ENCODE results near the gene JAM3.

Gene JAM3

DNA sequence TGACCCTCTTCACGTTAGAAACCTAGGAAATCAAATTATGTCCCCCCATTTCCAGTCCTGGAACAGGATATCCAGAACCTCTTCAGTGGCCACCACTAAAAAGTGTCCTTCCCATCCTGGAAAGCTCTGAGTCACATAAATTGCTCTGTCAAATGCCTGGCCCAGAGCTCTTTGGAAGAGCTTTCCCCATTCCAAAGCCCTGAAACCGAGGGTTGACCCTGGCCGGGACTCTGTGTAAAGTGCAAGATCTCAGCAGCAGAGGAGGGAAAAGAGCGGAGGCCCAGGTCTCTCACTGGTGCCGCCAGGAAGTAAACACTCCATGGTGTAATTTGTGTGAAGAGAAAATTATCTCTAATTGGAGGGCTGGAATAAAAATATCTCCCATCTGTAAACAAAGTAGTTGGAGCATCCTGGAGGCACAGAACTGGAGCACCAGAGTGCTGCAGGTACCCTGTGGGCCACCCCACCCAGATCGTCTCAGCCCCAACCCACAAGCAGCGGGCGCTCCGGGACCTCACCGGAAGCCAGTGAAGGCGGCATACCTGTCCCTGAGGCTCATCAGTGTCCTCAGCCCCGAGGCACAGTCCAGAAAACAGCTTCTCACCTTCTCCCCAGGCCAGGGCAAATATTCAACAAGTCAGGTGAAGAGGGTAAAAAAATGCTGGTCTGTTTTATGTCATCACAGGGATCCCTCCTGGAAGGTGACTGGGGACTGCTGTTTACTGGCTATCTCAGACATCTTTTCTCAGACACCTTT, 4.7 kb upstream of the JAM3 start:
- TF ChIP-seq, protein P1, sequence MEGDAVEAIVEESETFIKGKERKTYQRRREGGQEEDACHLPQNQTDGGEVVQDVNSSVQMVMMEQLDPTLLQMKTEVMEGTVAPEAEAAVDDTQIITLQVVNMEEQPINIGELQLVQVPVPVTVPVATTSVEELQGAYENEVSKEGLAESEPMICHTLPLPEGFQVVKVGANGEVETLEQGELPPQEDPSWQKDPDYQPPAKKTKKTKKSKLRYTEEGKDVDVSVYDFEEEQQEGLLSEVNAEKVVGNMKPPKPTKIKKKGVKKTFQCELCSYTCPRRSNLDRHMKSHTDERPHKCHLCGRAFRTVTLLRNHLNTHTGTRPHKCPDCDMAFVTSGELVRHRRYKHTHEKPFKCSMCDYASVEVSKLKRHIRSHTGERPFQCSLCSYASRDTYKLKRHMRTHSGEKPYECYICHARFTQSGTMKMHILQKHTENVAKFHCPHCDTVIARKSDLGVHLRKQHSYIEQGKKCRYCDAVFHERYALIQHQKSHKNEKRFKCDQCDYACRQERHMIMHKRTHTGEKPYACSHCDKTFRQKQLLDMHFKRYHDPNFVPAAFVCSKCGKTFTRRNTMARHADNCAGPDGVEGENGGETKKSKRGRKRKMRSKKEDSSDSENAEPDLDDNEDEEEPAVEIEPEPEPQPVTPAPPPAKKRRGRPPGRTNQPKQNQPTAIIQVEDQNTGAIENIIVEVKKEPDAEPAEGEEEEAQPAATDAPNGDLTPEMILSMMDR (IDR thresholded peaks at IDR 0.05; ENCODE audit: borderline replicate concordance, insufficient read depth, low read depth, low read length) = no peak

DNA sequence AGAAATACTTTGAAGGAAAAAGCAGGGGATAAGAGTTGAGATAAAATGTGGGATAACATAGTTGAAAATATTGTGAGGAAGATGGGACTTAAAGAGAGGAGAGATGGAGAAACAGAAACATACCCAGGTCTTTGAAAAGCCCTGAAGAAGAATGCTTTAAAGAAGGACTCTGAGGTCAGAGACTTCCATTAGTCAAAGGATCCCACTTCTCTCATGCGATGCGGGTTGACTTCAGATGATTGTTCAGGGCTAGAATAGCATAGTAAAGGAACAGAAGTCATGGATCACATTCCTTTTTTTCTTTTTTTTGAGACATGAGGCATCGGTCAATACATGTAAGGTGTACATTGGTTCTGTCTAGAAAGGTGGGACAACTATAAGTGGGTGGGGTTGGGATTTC, 3.5 kb upstream of the JAM3 start:
- TF ChIP-seq, protein P1 (IDR thresholded peaks at IDR 0.05; ENCODE audit: borderline replicate concordance, insufficient read depth, low read depth, low read length) = no peak
- no peak overlapping the region for H3K4me3 ChIP-seq (ENCODE audit: low read depth, low read length)

More for the DNA sequence above, 4.7 kb upstream of the JAM3 start:
- H3K4me3 ChIP-seq (ENCODE audit: low read depth, low read length) = no peak overlapping the region

DNA sequence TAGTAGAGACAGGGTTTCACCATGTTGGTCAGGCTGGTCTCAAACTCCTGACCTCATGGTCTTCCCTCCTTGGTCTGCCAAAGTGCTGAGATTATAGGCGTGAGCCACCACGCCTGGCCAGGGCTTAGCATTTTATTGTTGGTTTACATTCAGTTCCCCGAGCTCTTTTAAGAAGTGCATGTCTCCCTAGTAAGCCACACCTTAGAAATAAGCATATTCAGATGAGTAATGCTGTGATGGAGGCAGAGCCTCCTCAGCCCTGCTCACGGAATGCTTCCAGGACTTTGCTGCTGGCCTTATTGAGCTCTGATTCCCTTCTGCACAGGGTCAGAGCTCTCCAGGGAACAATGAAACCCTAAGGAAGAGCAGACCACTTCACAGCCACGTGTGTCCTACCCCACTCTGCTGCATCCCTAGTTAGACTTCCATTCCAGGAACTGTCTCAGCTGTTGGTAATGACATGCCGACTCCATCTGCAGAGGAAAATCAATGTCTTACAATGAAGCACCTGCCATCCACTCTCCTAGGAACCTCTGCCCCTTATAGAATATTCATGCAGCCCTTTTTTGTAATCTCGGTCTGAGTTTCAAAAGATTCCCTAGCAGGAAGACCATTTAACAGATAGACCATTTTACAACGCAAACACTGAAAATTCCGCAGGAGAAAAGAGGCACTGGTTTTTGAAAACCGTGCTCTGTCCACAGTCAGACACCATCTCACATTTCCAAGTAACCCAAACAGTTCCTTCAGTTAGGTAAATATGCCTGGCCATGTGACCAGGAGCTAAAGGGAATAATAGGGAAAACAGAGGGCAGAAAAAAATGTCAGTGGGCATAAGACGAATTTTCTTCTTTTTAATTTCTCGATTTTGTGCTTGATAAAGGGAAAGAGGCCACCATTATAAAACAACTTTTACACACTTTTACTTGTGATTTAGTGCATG, 1.7 kb upstream of the JAM3 start:
- TF ChIP-seq, protein P1 (IDR thresholded peaks at IDR 0.05; ENCODE audit: borderline replicate concordance, insufficient read depth, low read depth, low read length) = no peak
- H3K4me3 ChIP-seq (ENCODE audit: low read depth, low read length) = no peak overlapping the region

DNA sequence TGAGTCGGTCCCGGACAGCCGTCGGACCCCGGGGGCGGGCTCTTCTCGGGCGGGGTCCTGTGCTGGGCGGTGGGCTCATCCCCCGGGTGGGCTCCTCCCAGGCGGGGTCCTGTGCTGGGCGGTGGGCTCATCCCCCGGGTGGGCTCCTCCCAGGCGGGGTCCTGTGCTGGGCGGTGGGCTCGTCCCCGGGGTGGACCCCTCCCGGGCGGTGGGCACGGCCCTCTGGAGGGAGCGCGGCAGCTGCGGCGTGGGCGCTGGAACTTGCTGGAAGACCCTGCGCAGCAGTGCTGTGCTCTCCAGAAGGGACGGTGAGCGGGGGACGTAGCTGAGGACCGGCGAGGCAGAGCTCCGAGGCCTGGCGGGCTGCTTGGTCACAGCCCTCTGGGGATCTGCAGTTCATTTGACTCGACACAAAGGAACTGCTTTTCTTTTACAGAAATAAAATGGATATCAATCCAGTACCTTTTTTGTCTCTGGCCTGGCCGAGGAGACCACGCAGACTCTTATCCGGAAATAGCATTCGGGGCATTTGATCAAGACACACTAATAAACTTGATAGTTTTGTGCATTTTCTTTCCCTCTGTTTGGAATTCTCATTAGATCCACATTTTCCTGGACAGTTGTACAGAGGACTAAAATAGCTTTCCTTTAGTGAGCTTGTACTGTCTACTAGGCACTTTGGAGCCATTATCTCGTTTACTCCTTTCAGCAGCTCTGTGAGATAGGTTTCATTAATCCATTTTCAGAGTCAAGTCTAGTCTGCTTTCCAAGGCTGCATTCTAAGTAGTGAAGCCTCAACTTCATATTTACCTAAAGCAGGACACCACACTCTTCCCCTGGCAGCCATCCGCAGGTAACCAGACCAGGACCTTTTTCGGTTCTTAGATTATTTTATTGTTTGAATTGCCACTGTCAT, 812 bp downstream of the JAM3 start:
- no peak overlapping the region for H3K4me3 ChIP-seq (ENCODE audit: low read depth, low read length)
- TF ChIP-seq, protein P1 (IDR thresholded peaks at IDR 0.05; ENCODE audit: borderline replicate concordance, insufficient read depth, low read depth, low read length) = no peak

DNA sequence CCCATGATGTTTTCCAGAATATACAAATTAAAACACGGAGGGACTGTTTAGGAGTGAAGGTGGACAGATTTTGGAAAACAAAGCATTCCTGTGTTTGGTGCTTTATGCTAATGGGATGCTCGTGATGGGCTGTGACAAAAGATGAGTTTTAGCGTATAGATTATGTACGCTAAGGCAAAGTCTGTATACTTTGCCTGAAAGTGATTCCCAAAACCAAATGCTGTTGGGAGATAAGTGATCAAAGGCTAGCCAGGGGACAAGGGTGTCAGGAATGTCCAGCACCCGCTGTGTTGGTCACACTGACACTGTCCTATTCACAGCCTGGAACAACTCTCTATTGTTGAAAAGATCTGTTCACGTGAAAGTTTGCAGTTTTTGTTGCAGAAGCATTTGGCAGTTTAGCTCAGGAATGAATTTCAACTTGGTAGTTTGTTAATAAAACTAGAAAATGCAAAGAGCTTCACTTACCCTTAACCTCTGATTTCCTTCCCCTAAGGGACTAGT, 1.5 kb downstream of the JAM3 start:
- no peak overlapping the region for H3K4me3 ChIP-seq (ENCODE audit: low read depth, low read length)
- TF ChIP-seq, protein P1 (IDR thresholded peaks at IDR 0.05; ENCODE audit: borderline replicate concordance, insufficient read depth, low read depth, low read length) = no peak

DNA sequence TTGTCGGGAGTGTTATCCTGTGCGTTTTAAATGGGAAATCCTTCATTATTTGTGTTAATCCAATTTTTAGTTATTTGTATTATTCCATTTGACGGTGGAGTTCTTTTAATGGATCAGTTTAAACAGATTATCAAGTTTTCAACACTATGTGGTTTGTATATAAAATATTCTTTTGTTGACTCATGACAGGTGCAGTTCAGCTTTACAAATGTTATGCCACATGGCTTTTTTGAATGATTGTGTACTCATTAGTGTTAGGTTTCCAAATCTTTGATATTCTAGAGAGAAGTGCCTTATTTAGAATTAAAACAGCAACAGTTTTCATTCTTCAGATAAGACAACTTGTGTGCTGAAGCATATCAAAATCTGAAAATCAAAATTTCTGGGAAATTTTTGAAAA, 2.4 kb downstream of the JAM3 start:
- H3K4me3 ChIP-seq (ENCODE audit: low read depth, low read length) = no peak overlapping the region
- TF ChIP-seq, protein P1 (IDR thresholded peaks at IDR 0.05; ENCODE audit: borderline replicate concordance, insufficient read depth, low read depth, low read length) = no peak

Measured in GM12875 (cell line).